Body of pancreas (tissue), 4 donors: ENCODE data around the gene POLRMT.

Source experiments
- POLR2A ChIP-seq, 3 donors: fragments of 450-650 bp; IDR thresholded peaks; one replicate each; pipeline ENCODE4 v1.6.1; 2016; ENCODE audit warnings: antibody characterized with exemption in 3 of 3, mild to moderate bottlenecking in 2 of 3
- TF ChIP-seq, protein P1 (sequence below), 7 experiments: fragments of 450-650 bp in 4 of 7; fragments of 200-600 bp in 3 of 7; sonication (generic) in 3 of 7; IDR thresholded peaks; one replicate each; pipeline ENCODE4 v1.5.1; 2016 to 2019; ENCODE audit warnings: antibody characterized with exemption in 7 of 7

- TF ChIP-seq, protein P1, sequence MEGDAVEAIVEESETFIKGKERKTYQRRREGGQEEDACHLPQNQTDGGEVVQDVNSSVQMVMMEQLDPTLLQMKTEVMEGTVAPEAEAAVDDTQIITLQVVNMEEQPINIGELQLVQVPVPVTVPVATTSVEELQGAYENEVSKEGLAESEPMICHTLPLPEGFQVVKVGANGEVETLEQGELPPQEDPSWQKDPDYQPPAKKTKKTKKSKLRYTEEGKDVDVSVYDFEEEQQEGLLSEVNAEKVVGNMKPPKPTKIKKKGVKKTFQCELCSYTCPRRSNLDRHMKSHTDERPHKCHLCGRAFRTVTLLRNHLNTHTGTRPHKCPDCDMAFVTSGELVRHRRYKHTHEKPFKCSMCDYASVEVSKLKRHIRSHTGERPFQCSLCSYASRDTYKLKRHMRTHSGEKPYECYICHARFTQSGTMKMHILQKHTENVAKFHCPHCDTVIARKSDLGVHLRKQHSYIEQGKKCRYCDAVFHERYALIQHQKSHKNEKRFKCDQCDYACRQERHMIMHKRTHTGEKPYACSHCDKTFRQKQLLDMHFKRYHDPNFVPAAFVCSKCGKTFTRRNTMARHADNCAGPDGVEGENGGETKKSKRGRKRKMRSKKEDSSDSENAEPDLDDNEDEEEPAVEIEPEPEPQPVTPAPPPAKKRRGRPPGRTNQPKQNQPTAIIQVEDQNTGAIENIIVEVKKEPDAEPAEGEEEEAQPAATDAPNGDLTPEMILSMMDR (IDR thresholded peaks at IDR 0.05) = no peak
- TF ChIP-seq POLR2A (IDR thresholded peaks at IDR 0.05) = no peak
Measured at GRCh38 chr19:593505-593904, 39.8 kb downstream of the POLRMT start.
